OCI-LY3 (cell line): Measurements from ENCODE around the gene RERE.
"Not testable (repeated sequence)": the region's sequence is repeated elsewhere in the genome, so short reads cannot be mapped to it uniquely, and the experiment has no call there.

Experiments used
- H2AFZ ChIP-seq: fragments of 200-600, 300-600 bp; shearing (Covaris generic); 2 replicates; pipeline ENCODE4 v1.6.0; 2014; ENCODE audit warnings: antibody characterized with exemption, low read depth, low read length
- H3K27ac ChIP-seq: fragments of 200-600, 300-600 bp; sonication (generic); 2 replicates; pipeline ENCODE4 v1.5.1; 2014; ENCODE audit warnings: mild to moderate bottlenecking, low read length, moderate library complexity, mixed read lengths
- H3K27me3 ChIP-seq: fragments of 200-600, 300-600 bp; sonication (generic); 2 replicates; pipeline ENCODE4 v1.6.1; 2014; ENCODE audit warnings: low read depth, low read length, mixed read lengths
- H3K36me3 ChIP-seq: fragments of 200-600, 300-600 bp; sonication (generic); replicated peaks from 2 replicates; pipeline ENCODE3; 2014; ENCODE audit warnings: low read depth, low read length, mixed read lengths
- H3K4me1 ChIP-seq: fragments of 300-600, 200-600 bp; sonication (generic); 2 replicates; pipeline ENCODE4 v1.6.1; 2014; ENCODE audit warnings: low read length, mixed read lengths
- H3K4me2 ChIP-seq: fragments of 200-600, 300-600 bp; sonication (generic); 2 replicates; pipeline ENCODE4 v1.6.1; 2014; ENCODE audit warnings: low read length, mixed read lengths
- H3K4me3 ChIP-seq: fragments of 300-600, 200-600 bp; sonication (generic); 2 replicates; pipeline ENCODE4 v1.5.1; 2014; ENCODE audit warnings: antibody characterized with exemption, mild to moderate bottlenecking, low read length, moderate library complexity
- H3K79me2 ChIP-seq: fragments of 300-600, 200-600 bp; shearing (Covaris generic); 2 replicates; pipeline ENCODE4 v1.6.1; 2014; ENCODE audit warnings: mild to moderate bottlenecking, low read length, mixed read lengths
- H3K9ac ChIP-seq: fragments of 300-600, 200-600 bp; shearing (Covaris generic); 2 replicates; pipeline ENCODE4 v1.6.0; 2014; ENCODE audit warnings: mild to moderate bottlenecking, low read length, moderate library complexity
- H3K9me3 ChIP-seq: fragments of 200-600, 300-600 bp; shearing (Covaris generic); 2 replicates; pipeline ENCODE4 v1.6.1; 2014; ENCODE audit warnings: low read length, mixed read lengths; ENCODE audit not compliant: insufficient read depth
- H4K20me1 ChIP-seq: fragments of 200-600, 300-600 bp; sonication (generic); 2 replicates; pipeline ENCODE4 v1.6.1; 2016; ENCODE audit warnings: low read length, mixed read lengths; ENCODE audit not compliant: insufficient read depth
- EZH2phosphoT487 ChIP-seq: fragments of 200-600 bp; shearing (Covaris generic); IDR thresholded peaks from 2 replicates; pipeline ENCODE4 v1.6.1; 2018; ENCODE audit warnings: antibody characterized with exemption, mixed run types, low read depth
- TF ChIP-seq, protein P1 (sequence below): fragments of 200-600, 300-600 bp; sonication (generic); IDR thresholded peaks from 2 replicates; pipeline ENCODE4 v1.5.1; 2014; ENCODE audit warnings: antibody characterized with exemption, low read length, low read depth

RERE gene

DNA sequence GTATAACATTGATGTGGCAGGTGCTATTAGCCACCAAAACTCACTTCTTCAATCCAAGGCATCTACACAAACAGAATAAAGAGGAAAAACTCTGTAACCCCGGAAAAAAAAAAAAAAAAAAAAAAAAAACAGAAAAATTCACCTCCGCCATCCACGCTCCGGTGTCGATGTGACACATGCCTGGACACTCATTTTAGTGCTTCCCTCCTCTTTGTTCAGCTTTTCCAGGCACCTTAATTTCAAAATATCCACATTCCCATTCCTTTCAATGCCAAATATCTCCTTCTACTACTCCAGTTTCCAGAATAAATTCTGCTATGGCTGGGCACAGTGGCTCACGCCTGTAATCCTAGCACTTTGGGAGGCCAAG lies 5.8 kb upstream of the RERE start:
- Histone ChIP-seq H3K9ac (no peak overlapping the region), H3K79me2 (no peaks in the 10 kb centered on the region), H2AFZ (no peak overlapping the region), H3K4me1 (peaks cover 7% of the 10 kb centered on the region), H4K20me1 (no peaks in the 10 kb centered on the region), H3K27me3 (0 out of 2 replicates have a peak, but pooled peaks cover 3% of the 10 kb centered on the region), H3K9me3 (no peaks in the 10 kb centered on the region), H3K4me3 (no peak overlapping the region), H3K27ac (no peak overlapping the region), H3K36me3 (no peaks in the 10 kb centered on the region), H3K4me2 (no peak overlapping the region)
- TF ChIP-seq EZH2phosphoT487, result no peak
- TF ChIP-seq, protein P1, sequence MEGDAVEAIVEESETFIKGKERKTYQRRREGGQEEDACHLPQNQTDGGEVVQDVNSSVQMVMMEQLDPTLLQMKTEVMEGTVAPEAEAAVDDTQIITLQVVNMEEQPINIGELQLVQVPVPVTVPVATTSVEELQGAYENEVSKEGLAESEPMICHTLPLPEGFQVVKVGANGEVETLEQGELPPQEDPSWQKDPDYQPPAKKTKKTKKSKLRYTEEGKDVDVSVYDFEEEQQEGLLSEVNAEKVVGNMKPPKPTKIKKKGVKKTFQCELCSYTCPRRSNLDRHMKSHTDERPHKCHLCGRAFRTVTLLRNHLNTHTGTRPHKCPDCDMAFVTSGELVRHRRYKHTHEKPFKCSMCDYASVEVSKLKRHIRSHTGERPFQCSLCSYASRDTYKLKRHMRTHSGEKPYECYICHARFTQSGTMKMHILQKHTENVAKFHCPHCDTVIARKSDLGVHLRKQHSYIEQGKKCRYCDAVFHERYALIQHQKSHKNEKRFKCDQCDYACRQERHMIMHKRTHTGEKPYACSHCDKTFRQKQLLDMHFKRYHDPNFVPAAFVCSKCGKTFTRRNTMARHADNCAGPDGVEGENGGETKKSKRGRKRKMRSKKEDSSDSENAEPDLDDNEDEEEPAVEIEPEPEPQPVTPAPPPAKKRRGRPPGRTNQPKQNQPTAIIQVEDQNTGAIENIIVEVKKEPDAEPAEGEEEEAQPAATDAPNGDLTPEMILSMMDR, result no peak

DNA sequence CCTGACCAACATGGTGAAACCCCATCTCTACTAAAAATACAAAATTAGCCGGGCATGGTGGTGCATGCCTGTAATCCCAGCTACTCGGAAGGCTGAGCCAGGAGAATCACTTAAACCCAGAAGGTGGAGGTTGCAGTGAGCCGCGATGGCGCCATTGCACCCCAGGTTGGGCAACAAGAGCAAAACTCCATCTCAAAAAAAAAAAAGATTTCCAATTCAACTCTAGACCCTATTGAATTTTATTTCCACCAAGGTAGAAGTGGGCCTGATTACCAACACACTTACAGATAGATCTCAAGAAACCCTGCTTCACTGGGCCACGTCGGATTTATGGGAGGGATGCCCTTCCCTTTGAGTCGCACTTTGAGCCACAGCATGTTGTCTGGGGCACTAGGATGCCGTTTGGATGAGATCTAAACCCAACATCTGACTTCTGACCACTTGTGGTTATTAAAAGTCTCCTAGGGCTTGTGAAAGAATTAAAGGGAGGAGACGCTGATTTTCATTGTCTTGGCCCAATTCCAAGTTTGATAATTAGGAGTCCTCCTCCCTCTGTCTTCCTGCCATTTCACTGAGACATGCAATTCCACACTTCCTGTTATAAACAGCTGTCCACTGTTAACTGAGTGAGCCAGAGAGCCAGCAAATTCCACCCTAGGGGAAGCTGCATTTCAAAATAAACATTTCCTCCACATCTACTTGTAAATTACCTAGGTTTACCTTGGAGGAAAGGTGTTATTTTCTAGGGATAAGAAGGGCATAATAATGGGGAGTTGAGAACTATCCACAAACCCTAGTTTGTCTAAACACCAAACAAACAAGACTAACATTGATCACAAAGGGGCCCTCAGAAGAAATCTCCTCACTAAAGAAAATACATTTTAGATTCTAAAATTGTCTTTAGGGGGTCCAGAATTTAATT lies 5.2 kb upstream of the RERE start:
- H3K27me3 ChIP-seq, result 0 out of 2 replicates have a peak, but pooled peaks cover 3% of the 10 kb centered on the region
- no peak overlapping the region for H3K4me2 ChIP-seq
- no peaks in the 10 kb centered on the region for H3K9me3 ChIP-seq
- no peaks in the 10 kb centered on the region for H4K20me1 ChIP-seq
- H2AFZ ChIP-seq, result no peak overlapping the region
- TF ChIP-seq EZH2phosphoT487, result no peak
- TF ChIP-seq, protein P1, result no peak
- H3K4me3 ChIP-seq, result no peak overlapping the region
- no peak overlapping the region for H3K9ac ChIP-seq
- no peaks in the 10 kb centered on the region for H3K79me2 ChIP-seq
- peaks cover 9% of the 10 kb centered on the region for H3K4me1 ChIP-seq
- no peak overlapping the region for H3K27ac ChIP-seq
- no peaks in the 10 kb centered on the region for H3K36me3 ChIP-seq

DNA sequence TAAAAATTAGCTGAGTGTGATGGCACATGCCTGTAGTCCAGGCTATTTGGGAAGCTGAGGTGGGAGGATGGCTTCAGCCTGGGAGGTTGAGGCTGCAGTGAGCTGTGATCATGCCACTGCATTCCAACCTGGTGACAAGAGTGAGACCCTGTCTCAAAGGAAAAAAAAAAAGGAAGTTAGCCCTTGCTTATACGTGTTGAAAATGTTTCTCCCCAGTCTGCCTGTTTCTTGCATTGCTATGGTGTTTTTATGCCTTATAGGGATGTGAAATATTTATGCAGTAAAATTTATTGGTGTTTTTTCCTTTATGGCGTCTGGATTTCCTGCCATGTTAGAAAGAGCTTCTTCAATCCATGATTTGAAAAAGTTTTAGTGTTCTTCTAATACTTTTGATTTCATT lies 3.6 kb upstream of the RERE start:
- Histone ChIP-seq H4K20me1 (no peaks in the 10 kb centered on the region), H2AFZ (no peak overlapping the region), H3K27ac (no peak overlapping the region), H3K4me2 (no peak overlapping the region), H3K9ac (no peak overlapping the region), H3K4me1 (peaks cover 11% of the 10 kb centered on the region), H3K36me3 (no peaks in the 10 kb centered on the region), H3K4me3 (no peak overlapping the region), H3K9me3 (no peaks in the 10 kb centered on the region), H3K79me2 (peaks cover 13% of the 10 kb centered on the region), H3K27me3 (0 out of 2 replicates have a peak, but pooled peaks cover 3% of the 10 kb centered on the region)
- TF ChIP-seq, protein P1, result no peak
- no peak for TF ChIP-seq EZH2phosphoT487

DNA sequence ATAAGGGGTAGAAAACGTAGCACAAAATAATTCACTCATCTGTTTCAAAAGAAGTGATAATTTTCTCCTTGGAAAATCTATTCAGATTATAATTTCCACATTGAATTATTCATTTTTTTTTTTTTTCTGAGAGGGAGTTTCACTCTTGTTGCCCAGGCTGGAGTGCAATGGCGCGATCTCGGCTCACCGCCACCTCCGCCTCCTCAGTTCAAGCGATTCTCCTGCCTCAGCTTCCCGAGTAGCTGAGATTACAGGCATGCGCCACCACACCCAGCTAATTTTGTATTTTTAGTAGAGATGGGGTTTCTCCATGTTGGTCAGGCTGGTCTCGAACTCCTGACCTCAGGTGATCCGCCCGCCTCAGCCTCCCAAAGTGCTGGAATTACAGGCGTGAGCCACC lies 1.3 kb upstream of the RERE start:
- Histone ChIP-seq H3K4me1 (peaks cover 34% of the 10 kb centered on the region), H3K4me3 (peak overlapping the region; percentile 95), H3K79me2 (peaks cover 36% of the 10 kb centered on the region), H4K20me1 (peaks cover 12% of the 10 kb centered on the region), H3K4me2 (peak overlapping the region; percentile 91)
- not testable (repeated sequence) for H3K9me3 ChIP-seq, H2AFZ ChIP-seq, H3K36me3 ChIP-seq, H3K27me3 ChIP-seq, H3K9ac ChIP-seq, H3K27ac ChIP-seq
